Ascending aorta (tissue), 2 donors: ENCODE measurements around the gene GPR85. TPM values are rescaled to one million over a fixed set of nuclear protein-coding genes. Genes with fewer than 3 reads are reported as not detected.

ENCODE experiments used
- DNase-seq, 2 donors: peaks; one replicate each; pipeline ENCODE4 v3.0.0-alpha.2; 2019; ENCODE audit warnings: low spot score in 2 of 2
- H3K27ac ChIP-seq, 2 donors: fragments of 200-600 bp; sonication (generic); one replicate each; pipeline ENCODE4 v1.5.1; 2016 to 2017; ENCODE audit warnings: mild to moderate bottlenecking in 1 of 2
- H3K27me3 ChIP-seq: fragments of 200-600 bp; sonication (generic); one replicate; pipeline ENCODE4 v1.5.1; 2017
- H3K36me3 ChIP-seq, 2 donors: fragments of 200-600 bp; sonication (generic); one replicate each; pipeline ENCODE4 v1.5.1; 2016
- H3K4me1 ChIP-seq, 2 donors: fragments of 200-600 bp; sonication (generic); one replicate each; pipeline ENCODE4 v1.5.1; 2016 to 2017; ENCODE audit warnings: mild to moderate bottlenecking in 1 of 2
- H3K4me3 ChIP-seq, 2 donors: fragments of 200-600 bp; sonication (generic); one replicate each; pipeline ENCODE4 v1.5.1; 2016 to 2017; ENCODE audit warnings: mild to moderate bottlenecking in 1 of 2
- H3K9me3 ChIP-seq, 2 donors: fragments of 200-600 bp; sonication (generic); one replicate each; pipeline ENCODE4 v1.5.1; 2016
- intact Hi-C: fragments of 100-400 bp; cut with DNase I; formaldehyde crosslinking; loops from one replicate; pipeline ENCODE4 v1.15.1; 2023
- total RNA-seq: library from RNA; depleted of rRNA; stranded (reverse); fragments of >200 nt; gene quantifications from one replicate; pipeline ENCODE4 v1.1.0, GENCODE V29; 2016
- TF ChIP-seq, protein P1 (sequence below), 3 experiments: fragments of 200-600 bp in 2 of 3; fragments of 450-650 bp in 1 of 3; sonication (generic) in 2 of 3; IDR thresholded peaks; one replicate each; pipeline ENCODE4 v1.5.1; 2016 to 2019; ENCODE audit warnings: antibody characterized with exemption in 3 of 3, mild to moderate bottlenecking in 1 of 3, moderate library complexity in 1 of 3

Gene GPR85
- total RNA-seq, result not detected

DNA sequence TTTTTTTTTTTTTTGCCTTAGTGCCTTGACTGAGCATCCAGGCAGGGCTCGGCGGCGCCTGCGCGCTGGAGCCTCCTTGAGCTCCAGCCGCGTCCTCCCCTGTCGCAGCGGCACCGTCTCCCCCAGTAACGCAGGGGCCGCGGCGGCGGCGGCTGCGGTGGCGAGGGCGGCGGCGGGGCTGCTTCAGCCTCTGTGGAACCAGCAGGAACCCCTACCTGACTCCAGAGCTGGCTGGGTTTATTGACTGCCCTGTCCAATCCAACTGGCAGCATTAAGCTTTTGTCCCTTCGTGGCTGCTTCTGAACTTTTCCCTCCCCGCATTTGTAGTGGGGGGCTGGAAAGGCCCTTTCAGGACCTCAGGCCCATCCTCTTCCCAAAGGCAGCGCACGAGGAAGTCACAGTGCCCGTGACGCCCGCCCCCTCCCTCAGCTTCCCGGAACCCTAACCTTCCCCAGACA lies at the start of gene GPR85:
Gene GPR85 (minus strand): TSS at position 397 of the 458 bp plus-strand sequence. CDS start 2,106 bp downstream, outside the sequence.
- peak; percentile 7 to 73 for DNase-seq
- Histone ChIP-seq H3K9me3 (no peaks in the 10 kb centered on the region), H3K4me1 (peaks cover 0 to 3% of the 10 kb centered on the region in 2 donors), H3K27me3 (no peaks in the 10 kb centered on the region), H3K4me3 (peak within 1 kb of the TSS; percentile 54 to 67), H3K27ac (peak within 1 kb of the TSS; percentile 54 to 61), H3K36me3 (no peaks in the 10 kb centered on the region)
- intact Hi-C loops, result loop anchor here (1.0 to 10.0 kb wide), 4 partner anchors 32 to 336 kb away; partner anchors contain the start of genes SMIM30 and TMEM168
- TF ChIP-seq, protein P1, sequence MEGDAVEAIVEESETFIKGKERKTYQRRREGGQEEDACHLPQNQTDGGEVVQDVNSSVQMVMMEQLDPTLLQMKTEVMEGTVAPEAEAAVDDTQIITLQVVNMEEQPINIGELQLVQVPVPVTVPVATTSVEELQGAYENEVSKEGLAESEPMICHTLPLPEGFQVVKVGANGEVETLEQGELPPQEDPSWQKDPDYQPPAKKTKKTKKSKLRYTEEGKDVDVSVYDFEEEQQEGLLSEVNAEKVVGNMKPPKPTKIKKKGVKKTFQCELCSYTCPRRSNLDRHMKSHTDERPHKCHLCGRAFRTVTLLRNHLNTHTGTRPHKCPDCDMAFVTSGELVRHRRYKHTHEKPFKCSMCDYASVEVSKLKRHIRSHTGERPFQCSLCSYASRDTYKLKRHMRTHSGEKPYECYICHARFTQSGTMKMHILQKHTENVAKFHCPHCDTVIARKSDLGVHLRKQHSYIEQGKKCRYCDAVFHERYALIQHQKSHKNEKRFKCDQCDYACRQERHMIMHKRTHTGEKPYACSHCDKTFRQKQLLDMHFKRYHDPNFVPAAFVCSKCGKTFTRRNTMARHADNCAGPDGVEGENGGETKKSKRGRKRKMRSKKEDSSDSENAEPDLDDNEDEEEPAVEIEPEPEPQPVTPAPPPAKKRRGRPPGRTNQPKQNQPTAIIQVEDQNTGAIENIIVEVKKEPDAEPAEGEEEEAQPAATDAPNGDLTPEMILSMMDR (IDR thresholded peaks at IDR 0.05), result no peak

- TF ChIP-seq, protein P1 (IDR thresholded peaks at IDR 0.05), result no peak
- DNase-seq, result no peak
- H3K4me3 ChIP-seq, result no peak overlapping the region
- no peaks in the 10 kb centered on the region for H3K9me3 ChIP-seq
- intact Hi-C loops, result no loop called here
- H3K4me1 ChIP-seq, result no peaks in the 10 kb centered on the region
- no peaks in the 10 kb centered on the region for H3K36me3 ChIP-seq
- H3K27me3 ChIP-seq, result no peaks in the 10 kb centered on the region
- H3K27ac ChIP-seq, result no peak overlapping the region
Observed at GRCh38 chr7:113134025-113134424, 47.4 kb upstream of the GPR85 start.

- no peaks in the 10 kb centered on the region for H3K4me1 ChIP-seq
- TF ChIP-seq, protein P1 (IDR thresholded peaks at IDR 0.05), result no peak
- intact Hi-C loops, result no loop called here
- H3K4me3 ChIP-seq, result no peak overlapping the region
- DNase-seq, result no peak
- H3K27ac ChIP-seq, result no peak overlapping the region
- no peaks in the 10 kb centered on the region for H3K27me3 ChIP-seq
- H3K9me3 ChIP-seq, result no peaks in the 10 kb centered on the region
- no peaks in the 10 kb centered on the region for H3K36me3 ChIP-seq
Observed at GRCh38 chr7:113131367-113131766, 44.7 kb upstream of the GPR85 start.

DNA sequence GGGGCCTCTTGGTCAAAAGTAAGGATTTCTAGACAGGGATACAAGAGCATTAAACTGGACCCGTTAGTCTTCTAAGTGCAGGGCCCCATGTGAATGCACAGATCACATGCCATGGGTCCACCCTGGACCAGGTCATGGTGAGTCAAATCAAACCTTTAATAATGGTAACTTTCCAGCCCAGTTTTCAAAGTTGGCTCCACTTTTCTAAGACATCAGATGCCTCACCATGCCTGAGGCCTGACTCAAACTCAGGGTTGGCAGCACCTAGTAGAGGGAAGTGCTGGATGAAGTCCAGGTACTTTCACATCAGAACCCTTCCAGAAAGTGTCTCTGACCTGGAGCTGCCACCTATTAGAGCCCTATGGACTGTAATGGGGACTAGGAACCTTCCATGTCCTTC lies 41.4 kb upstream of the GPR85 start:
- DNase-seq, result no peak
- Histone ChIP-seq H3K4me1 (no peaks in the 10 kb centered on the region), H3K27me3 (no peaks in the 10 kb centered on the region), H3K9me3 (no peaks in the 10 kb centered on the region), H3K27ac (no peak overlapping the region), H3K36me3 (no peaks in the 10 kb centered on the region), H3K4me3 (no peak overlapping the region)
- TF ChIP-seq, protein P1 (IDR thresholded peaks at IDR 0.05), result no peak
- intact Hi-C loops, result no loop called here

GRCh38 chr7:113125728-113126127 lies 39.1 kb upstream of the GPR85 start:
- H3K27me3 ChIP-seq, result no peaks in the 10 kb centered on the region
- no peak for DNase-seq
- TF ChIP-seq, protein P1 (IDR thresholded peaks at IDR 0.05), result no peak
- no peaks in the 10 kb centered on the region for H3K4me1 ChIP-seq
- H3K9me3 ChIP-seq, result no peaks in the 10 kb centered on the region
- no peaks in the 10 kb centered on the region for H3K36me3 ChIP-seq
- H3K4me3 ChIP-seq, result no peak overlapping the region
- intact Hi-C loops, result no loop called here
- no peak overlapping the region for H3K27ac ChIP-seq

GRCh38 chr7:113122744-113123143 lies 36.1 kb upstream of the GPR85 start:
- intact Hi-C loops, result no loop called here
- Histone ChIP-seq H3K27ac (no peak overlapping the region), H3K36me3 (no peaks in the 10 kb centered on the region), H3K4me1 (peaks cover 0 to under 1% of the 10 kb centered on the region in 2 donors), H3K9me3 (no peaks in the 10 kb centered on the region), H3K27me3 (no peaks in the 10 kb centered on the region), H3K4me3 (no peak overlapping the region)
- TF ChIP-seq, protein P1 (IDR thresholded peaks at IDR 0.05), result no peak
- no peak for DNase-seq
